Measurements from ENCODE around the gene NUDT1.

GRCh38 chr7:2260820-2261219, 18.8 kb downstream of the NUDT1 start:
- TF ChIP-seq POLR2A (IDR thresholded peaks at IDR 0.05) (no peak), CTCF (IDR thresholded peaks at IDR 0.05) (no peak)

All from transverse colon (tissue), 3 donors.